HG03039 (cell line): ENCODE measurements around the gene ZCCHC10.
"Not testable (repeated sequence)": the region's sequence is repeated elsewhere in the genome, so short reads cannot be mapped to it uniquely, and the experiment has no call there.

Source experiments
- ATAC-seq: cut with Tn5 transposase; IDR thresholded peaks from one replicate; pipeline ENCODE4 v1.9.1; 2021; ENCODE audit warnings: mild to moderate bottlenecking, moderate library complexity; ENCODE audit not compliant: unreplicated experiment

ZCCHC10 gene

GRCh38 chr5:133046560-133046959, 20.2 kb upstream of the ZCCHC10 start:
- not testable (repeated sequence) for ATAC-seq

GRCh38 chr5:133041910-133042309, 15.6 kb upstream of the ZCCHC10 start:
- no peak for ATAC-seq

GRCh38 chr5:133041157-133041784, 14.9 kb upstream of the ZCCHC10 start:
- no peak for ATAC-seq

GRCh38 chr5:133036677-133037076, 10.3 kb upstream of the ZCCHC10 start:
- not testable (repeated sequence) for ATAC-seq

- ATAC-seq: no peak
These were observed 8.9 kb upstream of the ZCCHC10 start for GRCh38 chr5:133035224-133035623.

- ATAC-seq: no peak
These were observed 7.7 kb upstream of the ZCCHC10 start for GRCh38 chr5:133034064-133034463.

GRCh38 chr5:133032852-133033742, 6.7 kb upstream of the ZCCHC10 start:
- no peak for ATAC-seq

GRCh38 chr5:133030343-133031005, 4.1 kb upstream of the ZCCHC10 start:
- ATAC-seq: no peak

GRCh38 chr5:133029416-133029815, 3.1 kb upstream of the ZCCHC10 start:
- no peak for ATAC-seq

- ATAC-seq: no peak
These were observed 360 bp upstream of the ZCCHC10 start for GRCh38 chr5:133026664-133027153.

GRCh38 chr5:133019471-133019870, 6.9 kb downstream of the ZCCHC10 start:
- ATAC-seq: not testable (repeated sequence)

GRCh38 chr5:133017964-133018363, 8.4 kb downstream of the ZCCHC10 start:
- ATAC-seq: no peak

- ATAC-seq: no peak
These were observed 10.9 kb downstream of the ZCCHC10 start for GRCh38 chr5:133015466-133015865.

GRCh38 chr5:133008455-133008854, 17.9 kb downstream of the ZCCHC10 start:
- not testable (repeated sequence) for ATAC-seq

GRCh38 chr5:133006653-133007052, 19.7 kb downstream of the ZCCHC10 start:
- ATAC-seq: no peak

- no peak for ATAC-seq
These were observed 27.1 kb downstream of the ZCCHC10 start for GRCh38 chr5:132999246-132999645.

- ATAC-seq: no peak
These were observed 27.8 kb downstream of the ZCCHC10 start for GRCh38 chr5:132998556-132998955.

- ATAC-seq: no peak
These were observed 30.0 kb downstream of the ZCCHC10 start for GRCh38 chr5:132996307-132996706.

GRCh38 chr5:132987531-132988408, 38.6 kb downstream of the ZCCHC10 start:
- no peak for ATAC-seq

GRCh38 chr5:132982971-132983370, 43.4 kb downstream of the ZCCHC10 start:
- ATAC-seq: not testable (repeated sequence)
